CD4-positive, alpha-beta T cell treated with Interleukin-21 for 1 hour (primary cell): Measurements from ENCODE around the gene FRMPD4.

Experiments
- DNase-seq: peaks from one replicate; pipeline ENCODE4 v3.0.0-alpha.2; 2020

FRMPD4 gene

DNA sequence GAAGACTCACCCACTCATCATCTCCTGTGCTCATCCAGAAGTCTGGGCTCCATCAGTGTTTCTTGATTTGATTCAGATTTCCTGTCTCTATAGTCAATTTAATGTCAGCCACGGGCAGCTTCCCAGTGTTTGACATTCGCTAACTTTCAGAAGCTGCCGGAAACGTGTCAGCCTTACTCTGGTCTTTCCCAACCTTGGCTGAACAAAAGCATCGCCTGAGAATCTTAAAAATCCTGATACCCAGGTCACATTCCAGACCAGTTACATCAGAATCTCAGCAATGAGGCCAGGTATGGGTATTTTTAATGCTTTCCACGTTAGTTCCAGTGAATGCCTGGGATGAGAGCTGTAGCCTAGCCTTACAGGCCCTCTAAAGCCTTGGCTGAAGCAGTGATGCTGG, 233.8 kb downstream of the FRMPD4 start:
- DNase-seq, result no peak

DNA sequence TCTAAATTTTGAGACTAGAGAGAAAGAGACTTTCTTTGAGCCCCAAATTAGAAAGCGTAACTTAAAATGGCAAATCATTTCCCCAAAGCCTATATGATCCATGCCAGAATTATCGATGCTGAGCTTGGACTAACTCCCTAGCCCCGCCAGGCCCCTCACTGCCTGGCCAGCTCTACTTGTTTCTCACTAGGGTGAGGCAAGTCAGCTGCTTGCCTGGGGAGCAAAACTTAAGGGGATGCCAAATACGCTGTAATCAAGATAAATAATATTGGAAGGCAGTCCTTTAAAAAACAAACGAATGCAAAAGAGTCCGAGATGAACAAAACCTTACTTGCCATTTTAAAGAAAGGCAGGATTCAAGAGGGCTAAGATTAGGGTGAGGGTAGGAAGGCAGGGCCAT, 236.0 kb downstream of the FRMPD4 start:
- no peak for DNase-seq

DNA sequence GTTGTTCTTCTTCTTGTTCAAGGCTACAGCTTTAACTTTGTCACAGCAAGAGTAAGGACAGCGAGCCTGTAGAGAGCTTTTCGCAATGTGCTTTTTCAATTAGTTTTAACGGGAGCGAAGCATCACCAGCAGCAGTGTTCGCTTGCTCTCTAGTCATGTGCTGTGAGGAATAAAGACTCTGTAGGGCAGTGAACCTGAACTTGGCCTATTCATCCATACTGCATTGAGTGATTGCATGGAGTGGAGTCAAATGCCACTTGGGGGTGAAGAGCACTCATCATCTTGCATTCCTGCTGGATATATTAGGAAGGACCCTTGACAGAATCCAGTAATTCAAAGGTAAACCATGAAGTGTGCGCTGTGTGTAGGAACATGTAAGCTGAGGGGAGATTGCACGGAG, 240.0 kb downstream of the FRMPD4 start:
- DNase-seq, result no peak

DNA sequence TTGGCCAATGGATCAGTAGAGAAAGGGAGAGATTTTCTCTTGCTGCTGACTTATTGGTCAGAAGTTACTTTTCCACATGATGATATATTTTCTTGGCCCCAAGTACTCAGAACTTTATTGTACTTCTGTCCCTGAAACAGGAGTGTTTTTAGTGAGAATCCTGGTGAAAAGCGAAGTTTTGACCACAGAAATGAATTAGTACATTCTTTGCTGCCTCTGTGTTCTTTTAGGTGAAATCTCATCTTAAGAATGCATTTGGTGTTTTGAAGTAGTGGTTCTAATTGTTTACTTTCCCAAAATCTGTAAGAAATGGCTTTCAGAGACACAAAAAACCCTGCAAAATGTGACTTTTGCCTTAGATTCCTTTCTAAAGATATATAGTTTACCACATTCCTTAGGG, 240.4 kb downstream of the FRMPD4 start:
- DNase-seq, result no peak

DNA sequence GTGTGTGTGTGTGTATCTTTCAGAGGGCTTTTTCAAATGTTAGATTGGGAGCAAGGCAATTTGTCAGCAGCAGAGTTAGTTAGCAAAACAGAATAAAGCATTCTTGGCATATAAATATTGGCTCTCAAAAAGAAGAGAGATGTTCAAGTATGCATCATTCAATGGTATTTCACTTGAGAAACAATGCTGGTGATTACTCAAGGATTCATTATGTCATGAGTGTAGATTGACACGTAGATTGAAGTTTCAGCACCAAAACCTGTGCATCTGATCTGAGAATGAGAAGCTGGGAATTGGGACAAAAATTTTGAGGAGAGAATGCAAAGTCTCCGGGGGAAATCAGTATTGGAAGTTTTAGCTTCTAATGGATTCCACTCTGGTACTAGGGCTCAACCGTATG, 241.4 kb downstream of the FRMPD4 start:
- DNase-seq, result no peak

DNA sequence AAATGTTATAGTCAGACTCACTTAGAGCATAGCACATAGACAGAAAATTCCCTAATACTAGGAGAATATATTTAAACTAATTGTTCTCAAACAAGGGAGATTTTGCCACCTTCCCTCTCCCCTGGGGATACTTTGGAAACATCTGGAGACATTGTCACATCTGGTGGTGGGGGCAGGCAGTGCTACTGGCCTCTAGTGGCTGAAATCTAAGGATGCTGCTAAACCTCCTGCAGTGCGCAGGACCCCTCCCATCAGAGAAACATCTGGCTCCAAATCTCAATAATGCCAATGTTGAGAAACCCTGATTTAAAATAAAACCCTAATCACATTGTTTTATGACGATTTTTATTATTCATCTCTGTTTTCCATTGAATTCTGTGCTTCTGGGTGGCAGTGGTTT, 244.9 kb downstream of the FRMPD4 start:
- DNase-seq, result no peak

DNA sequence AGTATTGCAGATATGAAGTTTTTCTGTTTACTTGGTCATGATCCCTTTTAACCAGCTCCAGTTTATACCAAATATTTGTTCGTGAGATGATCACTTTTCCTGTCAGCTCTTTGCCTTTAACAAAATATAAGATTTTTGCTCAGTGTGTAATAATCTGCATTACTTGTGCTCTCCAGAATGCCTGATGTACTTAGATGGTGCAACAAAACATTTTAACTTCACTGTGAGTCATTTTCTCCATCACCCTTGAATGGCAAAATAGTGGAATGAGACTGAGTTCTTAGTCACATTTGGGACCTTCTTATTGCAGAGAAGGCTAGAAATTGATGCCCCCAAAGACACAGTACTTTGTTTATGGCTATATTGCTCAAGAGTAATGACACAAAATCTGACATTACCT, 252.0 kb downstream of the FRMPD4 start:
- DNase-seq, result no peak

DNA sequence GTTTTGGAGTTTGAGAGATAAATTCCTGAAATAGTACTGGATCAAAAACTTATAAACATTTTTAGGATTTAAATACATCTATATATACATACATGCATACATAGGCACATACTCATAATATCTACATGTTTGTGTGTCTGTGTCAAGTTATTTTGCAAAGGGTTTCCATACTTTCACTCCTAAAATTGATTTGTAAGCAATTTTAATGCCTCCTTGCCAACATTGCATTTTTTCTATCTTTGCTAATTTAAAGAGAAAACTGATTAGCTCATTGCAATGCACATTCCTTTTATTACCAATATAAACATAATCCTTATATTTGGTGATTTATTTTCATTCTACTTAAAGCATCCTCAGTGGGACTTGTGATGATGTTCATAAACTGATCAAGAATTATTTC, 258.3 kb downstream of the FRMPD4 start:
- DNase-seq, result no peak

DNA sequence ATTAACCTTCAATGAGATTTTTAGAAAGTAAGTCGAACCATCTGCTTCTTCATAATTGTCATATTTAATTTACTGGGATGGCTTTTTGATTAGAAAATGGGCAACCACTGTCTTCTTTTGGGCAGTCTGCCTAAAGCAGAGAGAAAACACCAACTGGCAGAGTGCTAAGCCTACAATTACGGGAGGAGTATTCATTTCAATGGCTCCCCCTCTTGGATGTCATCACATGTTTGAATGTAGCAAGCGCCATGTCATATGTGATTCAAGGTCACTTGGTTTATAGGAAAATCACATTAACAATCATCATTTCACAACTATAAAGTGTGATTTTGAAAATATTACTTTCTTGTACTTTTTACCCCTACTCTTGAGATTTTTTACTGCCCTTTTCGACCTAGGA, 261.9 kb downstream of the FRMPD4 start:
- DNase-seq, result no peak

DNA sequence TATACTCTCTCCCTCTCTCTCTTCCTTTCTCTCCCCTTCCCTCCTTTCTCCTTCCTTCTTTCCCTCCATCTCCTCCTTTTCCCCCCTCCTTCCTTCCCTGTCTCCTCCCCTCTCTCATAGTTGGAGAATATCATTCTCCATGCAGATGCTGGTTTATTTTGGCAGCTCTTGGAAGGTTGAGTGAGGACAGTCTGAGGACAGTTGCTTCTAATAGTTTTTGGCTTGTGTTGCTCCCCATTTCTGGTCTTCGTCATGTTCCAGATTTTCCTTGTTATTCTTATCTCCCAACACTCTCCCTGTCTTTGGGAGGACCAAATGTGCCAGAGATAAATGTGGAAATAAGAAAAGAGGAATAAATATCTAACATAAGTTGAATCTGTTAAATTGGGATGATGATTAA, 263.0 kb downstream of the FRMPD4 start:
- no peak for DNase-seq

DNA sequence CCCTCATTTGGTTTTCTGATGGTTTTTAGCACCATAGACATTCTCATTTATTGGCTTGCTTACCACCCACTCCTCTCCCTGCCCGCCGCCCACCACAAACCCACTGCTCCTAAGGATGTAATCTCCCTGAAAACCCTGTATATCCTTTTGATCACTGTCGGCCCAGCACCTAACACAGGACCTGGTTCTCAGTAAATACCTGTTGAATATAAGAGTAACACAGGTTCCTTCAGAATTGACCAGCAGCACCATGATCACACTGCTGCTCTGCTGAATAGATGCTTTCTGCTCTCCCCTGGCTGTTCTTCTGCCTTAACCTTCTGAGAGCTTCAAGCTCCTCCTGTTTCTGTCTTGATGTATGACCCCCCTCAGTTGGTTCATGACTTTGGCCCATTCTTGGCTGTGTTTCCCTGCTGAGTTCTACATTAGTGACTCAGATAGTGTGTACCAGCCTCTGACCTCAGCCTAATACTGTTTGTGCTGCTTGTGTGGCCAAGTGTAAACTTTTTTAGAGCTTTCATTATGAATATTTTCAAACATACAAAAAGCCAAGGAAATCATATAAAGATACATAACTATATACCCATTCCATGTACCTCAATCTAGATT, 265.3 kb downstream of the FRMPD4 start:
- no peak for DNase-seq

DNA sequence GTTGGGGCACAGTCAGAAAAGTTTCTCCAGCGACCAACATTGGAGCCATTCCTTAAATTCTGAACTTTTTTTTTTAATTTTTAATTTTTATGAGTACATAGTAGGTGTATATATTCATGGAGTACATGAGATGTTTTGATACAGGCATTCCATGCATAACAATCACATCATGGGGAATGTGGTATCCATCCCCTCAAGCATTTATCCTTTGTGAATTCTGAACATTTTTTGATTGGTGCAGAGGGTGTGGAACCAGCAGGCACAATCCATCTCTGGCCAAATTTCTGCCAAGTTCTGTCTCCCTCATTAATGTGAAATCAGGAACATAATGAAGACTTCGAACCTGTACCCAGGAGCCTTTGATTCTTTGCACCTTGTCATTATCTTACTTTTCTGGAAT, 267.0 kb downstream of the FRMPD4 start:
- no peak for DNase-seq

DNA sequence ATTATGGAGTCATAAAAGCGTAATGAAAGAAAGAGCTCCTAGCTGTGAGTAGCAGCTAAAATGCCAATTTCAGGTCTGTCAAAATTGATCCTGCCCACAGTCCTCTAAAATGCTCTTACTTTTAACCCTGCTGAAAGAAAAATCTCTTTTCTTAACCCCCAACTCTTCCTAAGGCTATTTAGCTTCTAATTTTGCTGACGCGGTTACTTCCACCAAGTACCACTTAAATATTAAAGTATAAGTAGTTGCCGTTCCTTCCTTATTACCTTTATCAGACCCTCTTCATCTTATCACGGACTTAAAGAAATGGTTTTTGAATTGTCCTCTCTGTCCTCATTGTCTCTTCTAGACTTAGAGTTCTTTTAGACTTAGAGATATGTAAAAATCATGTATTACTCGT, 272.2 kb downstream of the FRMPD4 start:
- DNase-seq, result no peak

DNA sequence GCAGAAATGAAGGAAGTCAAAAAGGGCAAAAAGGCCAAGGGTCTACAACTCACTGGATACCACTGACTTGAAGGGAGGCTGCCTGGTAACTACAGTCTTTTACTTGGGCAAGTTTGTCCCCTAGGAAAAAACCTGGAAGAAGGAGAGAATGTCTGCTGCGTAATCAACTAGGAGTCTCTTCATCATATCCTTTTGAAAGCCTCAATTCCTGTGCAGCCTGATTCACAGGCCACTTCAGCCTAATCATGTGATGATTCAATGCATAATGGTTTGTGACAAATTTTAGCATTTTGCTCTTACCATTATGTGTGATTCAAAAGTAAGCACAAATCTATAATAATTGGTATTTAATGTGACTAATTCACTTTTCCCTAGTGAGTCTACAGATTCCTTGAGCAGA, 273.6 kb downstream of the FRMPD4 start:
- no peak for DNase-seq

DNA sequence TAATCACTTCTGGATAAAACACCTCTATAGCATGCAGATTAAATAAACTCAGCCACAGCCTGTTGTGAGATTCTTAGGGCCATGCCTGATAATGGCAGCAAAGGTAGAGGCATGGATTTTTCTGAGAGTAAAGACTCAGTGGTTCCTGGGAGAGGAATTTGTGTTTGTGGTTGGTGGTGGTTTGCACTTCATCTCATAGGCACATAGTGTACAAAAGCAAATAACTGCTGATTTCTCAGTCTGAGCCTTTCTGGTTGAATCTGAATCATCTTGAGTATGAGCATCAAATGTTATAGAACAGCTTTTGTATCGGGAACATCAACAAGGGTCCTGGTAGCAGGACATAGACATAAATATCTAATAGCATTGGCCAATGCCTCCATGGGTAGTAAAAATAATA, 274.3 kb downstream of the FRMPD4 start:
- no peak for DNase-seq

DNA sequence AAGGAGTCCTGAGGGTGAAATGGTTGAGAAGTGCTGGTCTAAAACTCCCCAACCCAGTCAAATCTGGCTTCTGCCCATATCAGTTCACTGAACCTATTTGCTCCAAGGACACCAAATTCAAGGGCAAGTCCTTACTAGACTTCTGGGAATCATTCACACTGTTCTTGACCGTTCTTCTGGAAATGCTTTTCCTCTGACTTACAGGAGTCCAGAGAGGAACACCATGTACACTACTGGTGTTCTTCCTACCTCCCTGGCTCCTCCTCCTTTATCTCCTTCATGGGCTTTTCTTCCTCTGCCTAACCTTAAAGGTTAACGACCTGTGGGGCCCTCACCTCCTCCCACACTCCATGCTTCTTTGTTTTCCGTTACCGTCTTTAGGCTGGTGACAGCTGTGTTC, 281.3 kb downstream of the FRMPD4 start:
- DNase-seq, result no peak

DNA sequence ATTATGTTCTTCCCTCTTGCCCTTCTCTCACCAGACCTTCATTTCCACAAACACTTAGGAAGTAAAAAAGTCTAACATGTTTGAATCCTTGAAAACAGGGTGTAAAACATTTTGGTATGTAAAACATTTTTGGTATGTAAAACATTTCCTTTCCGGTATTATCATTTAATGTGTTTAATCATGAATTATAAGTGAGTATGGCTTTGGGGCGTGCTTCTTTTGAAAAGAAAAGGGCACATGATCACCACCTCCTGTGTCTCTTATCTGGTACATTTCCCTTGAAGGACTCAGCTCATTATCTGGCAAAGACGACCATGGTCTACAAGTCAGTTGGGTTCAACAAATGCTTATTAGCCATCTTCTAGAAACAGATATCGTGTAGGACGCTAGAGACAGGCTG, 283.6 kb downstream of the FRMPD4 start:
- no peak for DNase-seq

DNA sequence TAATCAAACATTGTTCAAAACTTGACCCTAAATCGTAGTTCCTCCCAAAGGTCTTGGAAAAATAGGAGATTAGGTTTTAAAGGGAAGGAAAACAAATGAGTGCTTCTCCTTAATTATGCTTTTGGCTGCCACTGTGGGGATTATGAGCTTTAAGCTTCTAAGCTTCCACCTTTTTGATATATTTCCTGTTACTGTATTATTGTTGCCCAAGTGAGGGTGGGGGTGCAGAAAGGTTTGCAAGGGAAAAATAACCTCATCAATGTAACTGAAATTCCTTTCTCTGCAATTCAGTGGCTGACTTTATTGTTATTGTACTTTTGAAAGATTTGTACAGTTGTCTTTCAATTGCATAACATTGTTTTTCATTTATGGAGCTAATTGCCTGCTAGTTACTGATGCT, 285.1 kb downstream of the FRMPD4 start:
- DNase-seq, result no peak

DNA sequence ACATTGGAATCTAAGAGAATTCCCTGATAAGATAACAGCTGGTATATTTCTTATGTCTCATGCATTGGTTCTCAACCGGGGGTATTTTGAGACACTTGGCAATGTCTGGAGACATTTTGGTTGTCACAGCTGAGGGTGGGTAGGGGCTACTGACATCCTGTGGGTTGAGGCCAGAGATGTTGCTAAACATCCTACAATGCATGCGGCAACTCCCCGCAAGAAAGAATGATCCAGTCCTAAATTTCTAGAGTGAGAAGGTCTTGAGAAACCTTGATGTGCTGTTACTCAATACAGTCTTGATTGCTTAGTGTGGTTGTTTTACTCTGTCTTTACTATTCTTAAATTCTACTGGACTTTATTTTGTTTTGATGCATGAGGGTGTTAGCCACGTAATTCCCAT, 287.2 kb downstream of the FRMPD4 start:
- no peak for DNase-seq

DNA sequence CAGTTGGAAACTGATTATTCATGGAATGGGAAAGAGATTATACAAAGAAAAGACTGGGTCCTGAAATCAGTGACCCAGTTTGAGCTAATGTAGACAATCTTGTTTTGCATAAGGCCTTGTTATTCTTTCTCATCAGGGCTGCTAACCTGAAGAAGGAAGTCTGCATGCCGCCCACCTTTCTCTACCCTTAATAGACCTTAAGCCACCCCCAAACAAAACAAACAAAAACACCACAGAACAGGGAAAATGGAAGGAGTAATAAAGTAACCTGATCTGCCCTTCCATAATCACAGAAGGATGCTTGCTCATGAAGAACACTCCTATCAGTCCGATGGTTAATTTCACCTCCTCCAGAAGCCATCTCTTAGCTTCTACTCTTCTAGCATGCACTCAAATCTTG, 288.1 kb downstream of the FRMPD4 start:
- DNase-seq, result no peak

DNA sequence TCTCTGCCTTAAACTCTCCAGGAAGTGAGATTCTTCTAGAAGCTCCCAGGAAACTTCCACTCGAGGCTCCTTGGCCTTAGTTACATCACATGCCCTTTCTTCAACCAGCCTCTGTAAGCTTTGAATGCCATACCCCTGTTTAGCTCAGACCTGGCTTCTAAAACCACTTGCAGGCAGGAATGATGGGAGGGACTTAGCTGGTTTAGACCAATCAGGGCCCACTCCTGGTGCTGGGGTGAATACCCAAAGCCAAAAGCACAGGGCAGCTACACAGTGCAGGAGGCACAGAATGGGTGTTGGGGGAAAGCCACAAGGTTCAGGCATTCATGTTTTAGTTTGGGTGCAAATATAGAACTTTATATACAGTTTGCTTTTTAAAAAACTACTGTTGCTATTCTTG, 296.2 kb downstream of the FRMPD4 start:
- no peak for DNase-seq

DNA sequence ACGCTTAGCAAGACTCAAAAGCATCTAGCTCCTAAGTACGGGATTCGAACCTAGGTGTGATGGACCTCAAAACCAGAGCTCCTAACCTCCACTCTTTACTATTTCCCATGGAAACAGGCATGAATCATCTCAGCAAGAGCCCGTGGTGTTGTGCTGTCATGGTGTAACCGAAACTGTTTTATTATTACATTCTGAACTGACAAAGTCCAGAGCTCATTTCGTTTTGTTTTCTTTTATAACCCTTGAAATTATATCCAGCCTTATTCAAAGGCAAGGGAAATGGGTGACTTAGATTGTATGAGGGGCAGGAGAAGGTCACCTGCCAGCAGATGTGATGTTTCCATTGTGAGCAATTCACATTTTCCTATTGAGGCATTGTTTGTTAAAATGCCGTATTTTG, 301.1 kb downstream of the FRMPD4 start:
- no peak for DNase-seq

DNA sequence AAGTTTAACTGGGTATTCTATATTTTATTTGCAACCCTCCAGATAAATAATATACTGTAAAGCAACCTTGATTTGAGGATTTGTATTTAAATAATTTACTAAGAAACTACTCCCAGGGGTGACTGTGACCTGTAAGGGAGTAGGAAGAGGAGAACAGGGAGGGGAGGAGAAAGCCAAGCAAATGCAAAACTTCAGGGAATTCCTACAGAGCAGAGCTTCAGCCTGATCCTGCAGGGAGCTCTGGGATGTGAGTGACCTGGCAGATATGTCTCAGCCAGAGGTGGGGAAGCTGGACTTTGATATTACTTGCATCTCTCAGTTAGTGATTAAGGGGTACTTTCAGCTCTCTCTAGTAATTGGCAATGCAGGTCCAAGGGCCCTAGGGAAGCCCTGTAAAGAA, 302.0 kb downstream of the FRMPD4 start:
- no peak for DNase-seq

DNA sequence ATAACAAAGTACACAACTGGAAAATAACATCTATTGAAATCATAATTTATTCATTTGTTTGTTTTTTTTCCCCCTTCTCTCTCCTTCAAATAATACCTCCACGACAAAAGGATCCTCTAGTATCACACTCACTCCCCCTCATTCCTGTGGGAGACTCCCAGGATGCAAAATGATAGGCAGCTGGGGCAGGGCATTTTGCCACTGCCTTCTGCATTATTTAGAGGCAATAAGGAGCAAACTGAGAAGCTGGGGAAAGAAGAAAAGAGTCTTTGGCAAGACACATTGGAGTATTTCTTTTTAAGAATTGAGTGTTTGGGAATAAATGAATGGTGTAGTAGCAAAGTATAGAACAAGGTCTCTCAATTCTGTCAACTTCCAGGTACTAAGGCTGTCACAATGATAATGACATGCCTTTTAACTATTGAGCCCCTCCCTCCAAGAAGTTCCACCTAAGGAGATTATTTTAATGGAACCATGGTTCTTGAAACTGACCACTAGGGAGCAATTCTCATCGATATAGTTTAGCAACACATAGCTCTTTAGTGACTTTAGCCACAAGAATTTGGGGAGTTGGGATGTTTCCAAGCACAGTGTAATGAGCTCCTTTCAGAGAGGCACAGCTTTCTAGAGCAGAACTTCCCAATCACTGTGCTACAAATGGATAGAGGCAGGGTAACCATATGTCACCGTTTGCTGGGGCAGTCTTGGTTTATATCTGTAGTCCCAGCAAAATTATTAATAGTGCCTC, 303.3 kb downstream of the FRMPD4 start:
- DNase-seq, result no peak

DNA sequence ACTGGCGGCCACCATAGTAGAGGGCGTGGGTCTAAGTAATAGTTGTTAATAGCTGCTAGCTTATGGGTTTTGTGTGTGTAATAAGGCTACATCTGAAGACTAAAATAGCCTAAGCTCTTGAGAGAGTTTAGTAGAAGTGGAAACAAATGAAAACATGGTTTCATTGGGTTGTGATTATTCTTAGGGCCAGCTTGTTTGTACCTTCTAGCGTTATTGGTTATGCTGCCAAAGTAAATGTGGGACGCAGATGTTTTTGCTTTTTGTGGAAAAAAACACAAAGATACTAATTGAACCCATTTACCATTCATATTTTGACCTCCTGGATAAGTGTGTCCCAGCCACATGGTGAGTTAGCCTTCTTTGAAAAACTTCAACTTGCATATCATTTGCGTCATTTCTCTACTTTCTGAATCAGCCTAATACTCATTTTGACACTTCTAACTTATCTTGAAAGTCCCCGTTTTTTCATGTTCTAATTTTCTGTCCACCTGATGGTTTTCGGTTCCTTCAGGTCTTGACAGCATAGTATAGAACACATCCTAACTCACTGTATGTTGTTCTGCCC, 305.3 kb downstream of the FRMPD4 start:
- no peak for DNase-seq
